Measurements from ENCODE around the gene EFNA5.

- TF ChIP-seq CTCF (conservative IDR thresholded peaks at IDR 0.05; ENCODE audit: low read depth in 2 of 2) (no peak), CREB1 (CRISPR knock-in tag; IDR thresholded peaks at IDR 0.05; ENCODE audit: low read depth) (no peak), JUNB (IDR thresholded peaks at IDR 0.05; ENCODE audit: unreplicated experiment) (no peak), EZH2phosphoT487 (IDR thresholded peaks at IDR 0.05; ENCODE audit: unreplicated experiment) (no peak)
Observed at GRCh38 chr5:107655831-107656230, 14.9 kb downstream of the EFNA5 start.
